ENCODE results near the gene ANKRD44. TPM values are rescaled to one million over a fixed set of nuclear protein-coding genes. Genes with fewer than 3 reads are reported as not detected.

ANKRD44 gene
- total RNA-seq, 2 donors from 2014 or later: 7.0 to 7.9 TPM

DNA sequence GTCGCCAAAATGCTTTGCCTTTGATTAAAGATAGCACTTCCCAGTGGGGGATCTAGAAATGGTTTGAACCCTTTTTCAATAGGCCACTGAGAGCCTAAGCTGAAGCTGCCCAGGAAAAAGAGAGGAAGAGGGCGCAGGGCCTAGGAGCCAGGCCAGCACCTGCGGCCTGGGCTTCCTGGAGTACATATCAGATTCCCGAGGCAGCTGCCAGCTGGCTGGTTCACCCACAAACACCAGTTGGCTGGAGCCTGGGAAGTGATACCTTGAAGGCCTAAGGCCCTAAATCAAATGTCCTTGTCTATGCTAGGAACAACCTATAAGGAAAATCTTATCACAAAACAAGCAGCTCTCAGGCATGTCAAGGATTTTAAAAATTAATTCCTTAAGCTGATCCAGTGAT lies 37.1 kb downstream of the ANKRD44 start:
- Histone ChIP-seq H3K27me3 (no peaks in the 10 kb centered on the region), H3K9me3 (no peaks in the 10 kb centered on the region), H3K27ac (no peak overlapping the region), H3K9ac (ENCODE audit: low read depth in 2 of 2, low read length in 2 of 2) (no peak overlapping the region), H3K4me1 (no peaks in the 10 kb centered on the region), H3K36me3 (no peaks in the 10 kb centered on the region), H3K4me3 (no peak overlapping the region)
- no peak for DNase-seq
- intact Hi-C loops (cut with DNase I): no loop called here
- TF ChIP-seq, protein P1, sequence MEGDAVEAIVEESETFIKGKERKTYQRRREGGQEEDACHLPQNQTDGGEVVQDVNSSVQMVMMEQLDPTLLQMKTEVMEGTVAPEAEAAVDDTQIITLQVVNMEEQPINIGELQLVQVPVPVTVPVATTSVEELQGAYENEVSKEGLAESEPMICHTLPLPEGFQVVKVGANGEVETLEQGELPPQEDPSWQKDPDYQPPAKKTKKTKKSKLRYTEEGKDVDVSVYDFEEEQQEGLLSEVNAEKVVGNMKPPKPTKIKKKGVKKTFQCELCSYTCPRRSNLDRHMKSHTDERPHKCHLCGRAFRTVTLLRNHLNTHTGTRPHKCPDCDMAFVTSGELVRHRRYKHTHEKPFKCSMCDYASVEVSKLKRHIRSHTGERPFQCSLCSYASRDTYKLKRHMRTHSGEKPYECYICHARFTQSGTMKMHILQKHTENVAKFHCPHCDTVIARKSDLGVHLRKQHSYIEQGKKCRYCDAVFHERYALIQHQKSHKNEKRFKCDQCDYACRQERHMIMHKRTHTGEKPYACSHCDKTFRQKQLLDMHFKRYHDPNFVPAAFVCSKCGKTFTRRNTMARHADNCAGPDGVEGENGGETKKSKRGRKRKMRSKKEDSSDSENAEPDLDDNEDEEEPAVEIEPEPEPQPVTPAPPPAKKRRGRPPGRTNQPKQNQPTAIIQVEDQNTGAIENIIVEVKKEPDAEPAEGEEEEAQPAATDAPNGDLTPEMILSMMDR (IDR thresholded peaks at IDR 0.05): no peak

DNA sequence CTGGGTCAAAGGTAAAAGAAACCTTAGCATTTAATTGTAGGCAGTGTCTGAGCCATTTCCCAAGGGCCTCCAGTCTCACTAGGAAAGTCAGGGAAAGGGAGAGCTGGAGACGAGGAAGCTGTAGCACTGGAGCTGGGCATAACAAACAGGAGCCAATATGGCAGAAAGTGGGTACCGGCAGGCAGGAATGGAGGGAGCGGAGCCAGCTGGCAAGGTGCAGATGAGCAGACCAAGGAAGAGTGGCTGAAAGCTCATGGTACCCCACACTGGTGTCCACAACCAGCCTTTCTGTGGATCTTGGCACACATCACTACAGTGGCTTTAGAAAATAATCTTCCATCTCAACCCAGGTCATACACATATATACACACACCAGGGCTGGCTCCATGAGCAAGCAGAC lies 40.0 kb downstream of the ANKRD44 start:
- Histone ChIP-seq H3K9ac (ENCODE audit: low read depth in 2 of 2, low read length in 2 of 2) (no peak overlapping the region), H3K36me3 (no peaks in the 10 kb centered on the region), H3K27me3 (no peaks in the 10 kb centered on the region), H3K4me3 (no peak overlapping the region), H3K4me1 (no peaks in the 10 kb centered on the region), H3K9me3 (no peaks in the 10 kb centered on the region), H3K27ac (no peak overlapping the region)
- TF ChIP-seq, protein P1 (IDR thresholded peaks at IDR 0.05): no peak
- no peak for DNase-seq
- intact Hi-C loops (cut with DNase I): no loop called here

DNA sequence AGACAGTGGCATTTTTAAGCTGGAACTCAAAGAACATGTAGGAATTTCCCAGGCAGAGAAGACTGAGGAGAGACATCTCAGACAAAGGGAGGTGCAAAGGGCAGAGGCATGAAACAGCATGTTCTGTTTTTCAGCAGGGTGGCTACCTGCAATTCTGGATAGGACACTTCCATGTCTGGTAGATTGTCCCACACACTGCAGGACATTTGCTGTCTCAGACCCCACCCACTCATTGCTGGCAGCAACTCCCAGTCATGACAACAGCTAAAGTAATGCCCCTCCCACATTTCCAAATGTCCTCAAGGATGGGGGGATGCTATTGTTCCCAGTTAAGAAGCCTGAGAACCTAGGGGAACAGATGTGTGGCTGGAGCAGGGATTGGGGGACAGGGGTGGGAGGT lies 40.8 kb downstream of the ANKRD44 start:
- no peaks in the 10 kb centered on the region for H3K36me3 ChIP-seq
- no peak overlapping the region for H3K4me3 ChIP-seq
- intact Hi-C loops (cut with DNase I): no loop called here
- no peaks in the 10 kb centered on the region for H3K4me1 ChIP-seq
- TF ChIP-seq, protein P1 (IDR thresholded peaks at IDR 0.05): no peak
- H3K27me3 ChIP-seq: no peaks in the 10 kb centered on the region
- H3K27ac ChIP-seq: no peak overlapping the region
- DNase-seq: no peak
- H3K9ac ChIP-seq (ENCODE audit: low read depth in 2 of 2, low read length in 2 of 2): no peak overlapping the region
- H3K9me3 ChIP-seq: no peaks in the 10 kb centered on the region

DNA sequence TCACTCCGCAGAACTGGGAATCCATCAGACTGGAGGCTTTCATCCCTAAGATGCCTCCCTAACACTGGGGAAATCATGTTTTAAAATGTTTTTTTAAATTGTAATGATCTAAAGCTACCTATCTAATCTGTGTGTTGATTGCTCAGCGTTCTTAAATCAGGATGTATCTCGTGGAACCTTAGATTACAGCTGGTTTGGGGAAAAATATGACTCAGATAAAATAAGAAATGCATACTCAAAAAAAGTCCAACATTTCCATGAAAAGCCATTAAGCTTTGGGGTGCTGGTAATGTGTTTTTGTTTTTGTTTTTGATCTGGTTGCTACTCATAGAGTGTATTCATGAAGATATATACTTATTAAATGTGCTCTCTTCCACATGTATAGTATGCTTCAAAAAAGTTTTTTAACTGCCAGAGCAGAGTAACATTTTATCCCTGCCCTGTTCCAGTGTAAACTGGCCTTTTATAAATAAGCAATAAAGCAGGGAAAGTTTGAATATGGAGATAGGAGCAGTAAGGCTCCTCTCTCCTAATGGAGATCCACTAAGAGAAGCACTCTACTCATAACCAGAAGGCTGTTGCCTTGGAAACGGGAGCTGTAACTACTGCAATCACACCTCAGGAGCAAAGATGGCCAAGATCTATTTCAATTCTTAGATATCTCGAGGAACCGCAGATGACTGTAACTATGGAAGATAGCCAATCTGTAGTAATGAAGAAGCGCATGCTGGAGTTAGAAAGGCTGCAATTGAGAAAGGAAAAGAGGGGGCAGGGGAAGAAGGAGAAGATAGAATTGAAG lies 41.6 kb downstream of the ANKRD44 start:
- Histone ChIP-seq H3K9me3 (no peaks in the 10 kb centered on the region), H3K27me3 (no peaks in the 10 kb centered on the region), H3K4me3 (no peak overlapping the region), H3K4me1 (no peaks in the 10 kb centered on the region), H3K27ac (no peak overlapping the region), H3K9ac (ENCODE audit: low read depth in 2 of 2, low read length in 2 of 2) (no peak overlapping the region), H3K36me3 (no peaks in the 10 kb centered on the region)
- TF ChIP-seq, protein P1 (IDR thresholded peaks at IDR 0.05): no peak
- intact Hi-C loops (cut with DNase I): no loop called here
- DNase-seq: no peak

DNA sequence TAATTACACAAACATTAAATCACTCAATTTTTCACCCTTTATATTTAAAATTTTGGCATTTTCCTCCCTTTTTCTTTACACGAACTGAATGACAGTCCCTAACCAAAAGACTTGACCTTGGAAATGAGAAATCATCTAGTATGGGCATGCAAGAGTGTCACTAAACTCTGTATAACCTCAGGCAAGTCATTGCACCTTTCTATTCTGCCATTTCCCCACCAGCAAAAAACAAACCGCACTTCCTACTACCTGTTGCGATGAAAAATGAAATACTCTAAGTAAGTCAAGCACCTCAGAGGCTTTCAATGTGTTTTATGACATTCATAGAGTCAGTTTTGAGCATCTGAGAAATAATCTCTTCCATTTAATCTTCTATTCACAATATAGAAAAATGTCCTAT lies 44.1 kb downstream of the ANKRD44 start:
- intact Hi-C loops (cut with DNase I): no loop called here
- no peaks in the 10 kb centered on the region for H3K27me3 ChIP-seq
- no peak for DNase-seq

More for the DNA sequence above, 44.1 kb downstream of the ANKRD44 start:
- TF ChIP-seq, protein P1 (IDR thresholded peaks at IDR 0.05): no peak
- Histone ChIP-seq H3K27ac (no peak overlapping the region), H3K9ac (ENCODE audit: low read depth in 2 of 2, low read length in 2 of 2) (no peak overlapping the region), H3K9me3 (no peaks in the 10 kb centered on the region), H3K36me3 (no peaks in the 10 kb centered on the region), H3K4me3 (no peak overlapping the region), H3K4me1 (no peaks in the 10 kb centered on the region)

All from colonic mucosa (tissue), 4 donors.